Frontal cortex (tissue), 4 donors: ENCODE measurements around the gene SLC25A6. TPM values are rescaled to one million over a fixed set of nuclear protein-coding genes. Genes with fewer than 3 reads are reported as not detected.
"Not testable (repeated sequence)": the region's sequence is repeated elsewhere in the genome, so short reads cannot be mapped to it uniquely, and the experiment has no call there.

Experiments
- DNase-seq, 2 donors: peaks; one replicate each; pipeline ENCODE4 v3.0.0; 2012; ENCODE audit warnings: low spot score in 2 of 2
- FAIRE-seq: peaks from 2 replicates; lab custom pipeline; 2012; peaks lifted over from hg19 to GRCh38; lab: Jason Lieb, UNC
- total RNA-seq: library from RNA; depleted of rRNA; stranded (reverse); fragments of >200 nt; gene quantifications from one replicate; pipeline ENCODE4 v1.2.3, GENCODE V29; 2014
- donor health status: control.
- donor health status: control.
- donor health status: control.

SLC25A6 gene
- total RNA-seq, 1 donor from 2014 or later: 139 TPM

- FAIRE-seq: no peak
- DNase-seq: no peak
These were observed 31.7 kb downstream of the SLC25A6 start for GRCh38 chrX:1360171-1360570.

- FAIRE-seq (no peak), DNase-seq (no peak)
These were observed 32.4 kb downstream of the SLC25A6 start for GRCh38 chrX:1359477-1359873.

- no peak for DNase-seq
- FAIRE-seq: no peak
These were observed 33.0 kb downstream of the SLC25A6 start for GRCh38 chrX:1358793-1359476.

GRCh38 chrX:1357993-1358392 lies 33.9 kb downstream of the SLC25A6 start:
- no peak for FAIRE-seq

GRCh38 chrX:1355131-1356046 lies 36.5 kb downstream of the SLC25A6 start:
- no peak for DNase-seq
- FAIRE-seq: no peak

More at GRCh38 chrX:1357993-1358392, 33.9 kb downstream of the SLC25A6 start:
- no peak for DNase-seq

GRCh38 chrX:1354036-1355019 lies 37.6 kb downstream of the SLC25A6 start:
- FAIRE-seq: no peak
- no peak for DNase-seq

- no peak for FAIRE-seq
- no peak for DNase-seq
These were observed 39.8 kb downstream of the SLC25A6 start for GRCh38 chrX:1351981-1352714.

- not testable (repeated sequence) for FAIRE-seq, DNase-seq
These were observed 42.3 kb downstream of the SLC25A6 start for GRCh38 chrX:1349606-1350005.

GRCh38 chrX:1341545-1342184 lies 50.2 kb downstream of the SLC25A6 start:
- DNase-seq (no peak), FAIRE-seq (no peak)

GRCh38 chrX:1336948-1337779 lies 54.7 kb downstream of the SLC25A6 start:
- DNase-seq (no peak), FAIRE-seq (no peak)

GRCh38 chrX:1336331-1336943 lies 55.5 kb downstream of the SLC25A6 start, which contains the start of gene IL3RA:
Gene IL3RA, plus strand, starts transcription at chrX:1336785. Its CDS starts 4,981 bp downstream, at chrX:1341766.
- DNase-seq: peak in 1 of 2 donors; percentile 53
- FAIRE-seq: no peak

Other genes starting within 250 kb of the SLC25A6 start
- gene CRLF2, start 179.5 kb downstream of the SLC25A6 start, total RNA-seq: not detected
- gene CSF2RA, start 123.3 kb downstream of the SLC25A6 start, total RNA-seq: 4.9 TPM
- gene IL3RA, start 55.3 kb downstream of the SLC25A6 start, total RNA-seq: 1.2 TPM
- gene ASMTL, start 60.8 kb upstream of the SLC25A6 start, total RNA-seq: 10.6 TPM
- under 0.01 TPM for gene P2RY8, start 145.1 kb upstream of the SLC25A6 start, total RNA-seq
- 12.2 TPM for gene AKAP17A, start 199.5 kb upstream of the SLC25A6 start, total RNA-seq
- 0.41 TPM for gene ASMT, start 222.9 kb upstream of the SLC25A6 start, total RNA-seq